D721Med (cell line): Measurements from ENCODE around the gene ARID1A.
"Not testable (repeated sequence)": the region's sequence is repeated elsewhere in the genome, so short reads cannot be mapped to it uniquely, and the experiment has no call there.

Experiments
- DNase-seq: peaks from one replicate; pipeline ENCODE4 v3.0.0; 2011; ENCODE audit warnings: low spot score; ENCODE audit not compliant: insufficient read length
- FAIRE-seq: peaks from 2 replicates; lab custom pipeline; 2011; peaks lifted over from hg19 to GRCh38; lab: Jason Lieb, UNC
- TF ChIP-seq, protein P1 (sequence below): IDR thresholded peaks from 2 replicates; pipeline ENCODE4 v1.5.1; 2012; ENCODE audit warnings: mild to moderate bottlenecking, control low read depth; ENCODE audit not compliant: insufficient read depth; ENCODE audit errors: missing control alignments

ARID1A gene

DNA sequence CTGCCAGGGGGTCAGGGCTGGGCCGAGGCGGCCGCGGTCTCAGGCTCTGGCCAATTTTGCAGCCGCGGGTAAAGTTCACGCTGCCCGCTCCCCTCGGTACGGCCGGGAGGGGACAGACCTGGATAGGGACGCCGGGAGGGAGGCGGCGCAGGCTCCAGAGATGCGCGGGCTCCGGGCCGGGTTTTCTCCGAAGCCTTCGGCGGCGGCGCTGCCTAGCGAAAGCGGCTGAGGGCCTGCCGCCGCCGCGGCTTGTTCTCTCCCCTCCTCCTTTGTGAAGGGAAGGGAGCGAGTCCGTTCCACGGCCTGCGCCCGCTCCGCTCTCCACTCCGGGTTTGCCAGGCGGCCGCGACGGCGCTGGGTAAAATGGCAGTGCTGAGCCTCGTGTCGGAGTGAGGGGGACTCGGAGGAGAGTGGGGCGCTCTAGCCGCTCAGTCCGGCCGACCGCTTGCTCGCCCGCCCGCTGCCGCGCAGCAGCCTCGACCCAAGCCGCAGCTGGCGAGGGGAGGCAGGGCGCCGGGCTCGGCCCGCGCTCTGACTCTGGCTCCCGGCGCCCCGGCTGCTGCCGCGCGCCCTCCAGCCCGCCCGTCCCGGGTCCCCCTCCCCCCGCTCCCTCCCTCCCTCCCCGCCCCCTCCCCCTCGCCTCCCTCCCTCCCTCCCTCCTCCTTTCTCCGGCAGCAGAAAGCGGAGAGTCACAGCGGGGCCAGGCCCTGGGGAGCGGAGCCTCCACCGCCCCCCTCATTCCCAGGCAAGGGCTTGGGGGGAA is at the start of gene ARID1A:
Gene ARID1A (plus strand): TSS at position 660 of the 763 bp plus-strand sequence. CDS start 389 bp downstream, outside the sequence.
- peak; percentile 34 for DNase-seq
- TF ChIP-seq, protein P1, sequence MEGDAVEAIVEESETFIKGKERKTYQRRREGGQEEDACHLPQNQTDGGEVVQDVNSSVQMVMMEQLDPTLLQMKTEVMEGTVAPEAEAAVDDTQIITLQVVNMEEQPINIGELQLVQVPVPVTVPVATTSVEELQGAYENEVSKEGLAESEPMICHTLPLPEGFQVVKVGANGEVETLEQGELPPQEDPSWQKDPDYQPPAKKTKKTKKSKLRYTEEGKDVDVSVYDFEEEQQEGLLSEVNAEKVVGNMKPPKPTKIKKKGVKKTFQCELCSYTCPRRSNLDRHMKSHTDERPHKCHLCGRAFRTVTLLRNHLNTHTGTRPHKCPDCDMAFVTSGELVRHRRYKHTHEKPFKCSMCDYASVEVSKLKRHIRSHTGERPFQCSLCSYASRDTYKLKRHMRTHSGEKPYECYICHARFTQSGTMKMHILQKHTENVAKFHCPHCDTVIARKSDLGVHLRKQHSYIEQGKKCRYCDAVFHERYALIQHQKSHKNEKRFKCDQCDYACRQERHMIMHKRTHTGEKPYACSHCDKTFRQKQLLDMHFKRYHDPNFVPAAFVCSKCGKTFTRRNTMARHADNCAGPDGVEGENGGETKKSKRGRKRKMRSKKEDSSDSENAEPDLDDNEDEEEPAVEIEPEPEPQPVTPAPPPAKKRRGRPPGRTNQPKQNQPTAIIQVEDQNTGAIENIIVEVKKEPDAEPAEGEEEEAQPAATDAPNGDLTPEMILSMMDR = no peak
- FAIRE-seq = no peak

DNA sequence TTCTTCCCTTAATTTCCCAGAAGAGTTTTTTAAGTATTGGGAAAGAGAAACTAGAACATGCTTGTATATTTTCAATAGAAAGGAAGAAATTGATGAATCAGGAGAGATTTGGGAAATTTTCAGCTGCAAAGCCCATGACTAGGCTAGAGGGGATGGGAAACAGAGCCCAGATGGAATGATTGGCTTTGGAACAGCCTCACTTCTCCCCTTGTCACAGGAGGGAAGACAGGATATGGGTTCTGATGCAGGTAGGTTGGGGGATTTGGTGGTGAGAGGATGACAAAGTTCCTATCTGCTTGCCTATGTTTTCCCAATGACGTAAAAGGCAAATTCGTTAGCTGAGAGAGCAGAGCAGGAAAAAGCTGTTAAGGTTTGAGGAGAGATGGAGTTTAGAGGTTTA is 31.0 kb upstream of the ARID1A start:
- FAIRE-seq (no peak), DNase-seq (no peak)
- TF ChIP-seq, protein P1 = no peak

DNA sequence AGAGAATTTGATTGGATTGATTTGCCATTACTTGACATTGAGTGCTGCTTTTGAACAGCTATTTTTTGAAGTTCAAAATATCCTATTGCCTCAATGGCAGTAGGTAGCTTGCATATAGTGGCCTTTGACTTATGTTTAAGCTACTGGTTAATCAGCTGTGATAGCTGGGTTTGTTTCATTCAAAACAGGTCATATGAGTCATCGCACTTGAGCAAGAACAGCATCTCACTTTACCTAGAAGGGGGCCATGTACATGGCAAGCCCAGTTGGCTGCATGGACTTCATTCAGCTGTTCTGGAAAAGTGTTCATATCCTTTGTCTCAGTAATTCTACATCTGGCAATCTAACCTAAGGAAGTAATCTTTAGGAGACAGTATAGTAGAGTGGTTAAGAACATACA is 29.0 kb upstream of the ARID1A start:
- no peak for FAIRE-seq

DNA sequence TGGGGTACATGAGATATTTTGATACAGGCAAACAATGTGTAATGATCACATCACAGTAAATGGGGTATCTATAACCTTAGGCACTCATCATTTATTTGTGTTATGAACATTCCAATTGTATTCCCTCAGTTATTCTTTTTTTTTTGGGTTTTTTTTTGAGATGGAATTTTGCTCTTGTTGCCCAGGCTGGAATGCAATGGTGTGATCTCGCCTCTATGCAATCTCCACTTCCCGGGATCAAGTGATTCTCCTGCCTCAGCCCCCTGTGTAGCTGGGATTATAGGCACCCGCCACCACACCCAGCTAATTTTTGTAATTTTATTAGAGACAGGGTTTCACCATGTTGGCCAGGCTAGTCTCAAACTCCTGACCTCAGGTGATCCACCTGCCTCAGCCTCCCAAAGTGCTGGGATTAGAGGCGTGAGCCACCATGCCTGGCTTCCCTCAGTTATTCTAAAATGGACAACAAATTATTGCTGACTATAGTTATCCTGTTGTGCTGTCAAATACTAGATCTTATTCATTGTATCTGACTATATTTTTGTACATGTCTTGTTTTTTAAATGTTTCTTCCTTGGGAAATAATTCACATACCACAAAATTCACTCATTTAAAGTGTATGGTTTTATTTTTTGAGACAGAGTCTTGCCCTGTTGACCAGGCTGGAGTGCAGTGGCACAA is 27.6 kb upstream of the ARID1A start:
- not testable (repeated sequence) for DNase-seq, FAIRE-seq

More for the DNA sequence above, 29.0 kb upstream of the ARID1A start:
- no peak for DNase-seq
- TF ChIP-seq, protein P1 = no peak

DNA sequence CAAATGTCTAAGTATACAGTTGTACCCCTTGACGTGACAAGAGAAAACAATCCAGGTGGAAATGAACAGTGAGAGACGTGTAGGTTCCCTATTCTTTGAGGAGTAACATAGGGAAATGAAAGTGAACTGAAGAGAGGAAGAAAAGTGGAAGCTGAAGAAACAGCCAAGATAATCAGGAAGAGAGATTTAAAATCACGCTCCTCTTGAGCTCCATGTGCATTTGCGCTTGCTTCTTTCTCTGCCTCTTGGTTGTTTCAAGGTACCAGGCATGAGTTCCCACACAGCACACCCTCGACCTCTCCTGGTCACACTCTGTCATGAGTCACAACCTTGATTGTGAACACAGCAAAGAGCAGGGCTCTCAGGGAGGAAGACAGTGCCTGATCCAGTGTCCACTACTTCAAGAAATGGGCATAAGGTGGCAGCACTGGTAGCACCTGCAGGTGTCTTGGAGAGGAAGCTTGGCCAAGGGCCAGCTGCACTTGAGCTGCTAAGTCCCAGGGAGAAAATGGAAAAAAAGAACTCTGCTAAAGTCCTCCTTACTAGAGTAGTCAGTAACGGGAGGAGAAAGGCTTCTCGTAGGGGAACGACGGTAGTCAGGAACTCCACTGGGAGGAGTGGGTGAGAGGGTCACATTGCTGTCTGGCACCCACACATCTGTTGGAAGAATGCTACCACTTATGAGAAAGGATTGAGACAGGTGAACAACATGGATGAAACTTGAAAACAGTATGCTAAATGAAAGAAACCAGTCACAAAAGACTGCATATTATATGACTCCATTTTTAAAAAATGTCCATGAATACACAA is 18.3 kb upstream of the ARID1A start:
- DNase-seq (no peak), FAIRE-seq (no peak)
- TF ChIP-seq, protein P1 = peak; percentile 73

DNA sequence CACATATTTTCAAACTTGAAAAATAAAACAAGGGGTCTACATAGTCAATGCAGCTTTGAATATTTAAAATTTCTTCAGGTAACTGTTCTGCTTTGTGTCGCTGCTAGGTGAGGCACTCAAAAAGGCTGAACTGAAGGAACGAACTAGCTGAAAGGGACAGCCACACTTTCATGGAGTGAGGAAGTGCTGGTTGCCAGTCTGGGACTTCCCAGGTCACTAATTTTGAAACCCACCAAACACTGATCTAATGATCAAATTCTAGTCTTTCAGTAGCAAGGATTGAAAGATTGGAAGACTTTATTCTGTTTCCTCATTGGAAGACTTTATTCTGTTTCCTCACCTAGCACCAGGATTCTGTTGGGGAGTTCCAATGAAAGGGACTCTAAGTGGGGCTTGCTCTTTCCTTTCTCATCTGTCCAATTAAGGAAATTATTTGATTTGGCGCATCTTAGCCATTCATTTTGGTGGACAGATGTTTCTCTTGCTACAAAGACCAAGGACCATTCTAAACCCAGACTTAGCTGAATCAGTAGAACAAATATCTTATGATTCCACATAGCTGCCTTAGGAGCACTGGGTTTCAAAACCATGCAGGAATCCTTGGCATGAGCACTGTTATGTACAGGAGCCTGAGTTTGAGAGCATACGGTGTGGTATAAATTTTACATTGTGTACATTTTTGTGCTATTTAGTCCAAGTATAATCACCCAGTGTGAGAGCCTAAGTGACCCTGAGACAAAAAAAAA is 10.9 kb upstream of the ARID1A start:
- no peak for DNase-seq
- no peak for FAIRE-seq
- TF ChIP-seq, protein P1 = no peak

DNA sequence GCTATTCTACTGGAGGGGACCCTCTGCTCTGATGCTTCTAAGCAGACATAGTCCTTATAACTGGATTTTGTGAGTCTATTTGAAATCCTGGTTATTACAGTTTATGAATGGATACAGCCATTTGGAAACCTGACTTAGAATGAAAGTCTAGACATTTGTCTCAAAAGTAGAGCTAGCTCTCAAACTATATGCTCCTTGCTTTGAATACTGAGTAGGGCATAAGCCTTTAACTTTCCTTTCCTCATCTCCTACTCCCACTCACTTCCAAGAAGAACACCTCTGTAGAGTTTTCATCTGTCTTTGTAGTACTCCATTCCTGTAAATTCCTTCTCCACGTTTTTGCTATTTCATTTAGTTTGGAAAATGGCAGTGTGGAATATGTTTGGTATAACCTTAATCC is 9.0 kb upstream of the ARID1A start:
- TF ChIP-seq, protein P1 = no peak
- DNase-seq = no peak
- no peak for FAIRE-seq
